ENCODE data around the gene ANO1.

ANO1 gene

GRCh38 chr11:70057080-70057479 is 21.0 kb upstream of the ANO1 start:
- no peak for TF ChIP-seq CTCF (conservative IDR thresholded peaks at IDR 0.05)
- no peak for TF ChIP-seq ZFX (IDR thresholded peaks at IDR 0.05)
- no peak overlapping the region for H3K27ac ChIP-seq

- TF ChIP-seq CTCF (conservative IDR thresholded peaks at IDR 0.05) = no peak
- no peak for TF ChIP-seq ZFX (IDR thresholded peaks at IDR 0.05)
- H3K27ac ChIP-seq = no peak overlapping the region
Observed at GRCh38 chr11:70059971-70060370, 18.1 kb upstream of the ANO1 start.

- TF ChIP-seq CTCF (conservative IDR thresholded peaks at IDR 0.05) (no peak), ZFX (IDR thresholded peaks at IDR 0.05) (no peak)
- H3K27ac ChIP-seq = no peak overlapping the region
Observed at GRCh38 chr11:70060611-70061293, 17.4 kb upstream of the ANO1 start.

GRCh38 chr11:70061734-70062133 is 16.4 kb upstream of the ANO1 start:
- H3K27ac ChIP-seq = no peak overlapping the region
- TF ChIP-seq CTCF (conservative IDR thresholded peaks at IDR 0.05) = no peak
- no peak for TF ChIP-seq ZFX (IDR thresholded peaks at IDR 0.05)

- no peak overlapping the region for H3K27ac ChIP-seq
- TF ChIP-seq ZFX (IDR thresholded peaks at IDR 0.05) = no peak
- TF ChIP-seq CTCF (conservative IDR thresholded peaks at IDR 0.05) = no peak
Observed at GRCh38 chr11:70063121-70063520, 15.0 kb upstream of the ANO1 start.

GRCh38 chr11:70063555-70063954 is 14.6 kb upstream of the ANO1 start:
- H3K27ac ChIP-seq = no peak overlapping the region
- TF ChIP-seq CTCF (conservative IDR thresholded peaks at IDR 0.05) (no peak), ZFX (IDR thresholded peaks at IDR 0.05) (no peak)

GRCh38 chr11:70064008-70064725 is 13.9 kb upstream of the ANO1 start:
- no peak overlapping the region for H3K27ac ChIP-seq
- TF ChIP-seq CTCF (conservative IDR thresholded peaks at IDR 0.05) (no peak), ZFX (IDR thresholded peaks at IDR 0.05) (no peak)
